Stimulated activated naive CD8-positive, alpha-beta T cell treated with anti-CD3 and anti-CD28 coated beads, Interleukin-15, Interleukin-2, amounts not matched to agents 100 U/mL and 50 U/mL, for 24 hours (primary cell): ENCODE results near the gene CPSF3.

Source experiments
- ATAC-seq: fragments of 150-1000 bp; cut with Tn5 transposase; one replicate; pipeline ENCODE4 v1.10.0; 2021
- DNase-seq: peaks from one replicate; pipeline ENCODE4 v3.0.0; 2021

The CPSF3 gene

GRCh38 chr2:9423100-9423921 lies at the start of gene CPSF3, which contains the start of gene ITGB1BP1:
CPSF3 (plus strand) TSS chr2:9423654; CDS start chr2:9423774, 120 bp downstream.
ITGB1BP1 (minus strand) TSS chr2:9423528; CDS start chr2:9418697, 4,831 bp downstream.
- ATAC-seq (peak; percentile 91), DNase-seq (peak; percentile 99)

DNA sequence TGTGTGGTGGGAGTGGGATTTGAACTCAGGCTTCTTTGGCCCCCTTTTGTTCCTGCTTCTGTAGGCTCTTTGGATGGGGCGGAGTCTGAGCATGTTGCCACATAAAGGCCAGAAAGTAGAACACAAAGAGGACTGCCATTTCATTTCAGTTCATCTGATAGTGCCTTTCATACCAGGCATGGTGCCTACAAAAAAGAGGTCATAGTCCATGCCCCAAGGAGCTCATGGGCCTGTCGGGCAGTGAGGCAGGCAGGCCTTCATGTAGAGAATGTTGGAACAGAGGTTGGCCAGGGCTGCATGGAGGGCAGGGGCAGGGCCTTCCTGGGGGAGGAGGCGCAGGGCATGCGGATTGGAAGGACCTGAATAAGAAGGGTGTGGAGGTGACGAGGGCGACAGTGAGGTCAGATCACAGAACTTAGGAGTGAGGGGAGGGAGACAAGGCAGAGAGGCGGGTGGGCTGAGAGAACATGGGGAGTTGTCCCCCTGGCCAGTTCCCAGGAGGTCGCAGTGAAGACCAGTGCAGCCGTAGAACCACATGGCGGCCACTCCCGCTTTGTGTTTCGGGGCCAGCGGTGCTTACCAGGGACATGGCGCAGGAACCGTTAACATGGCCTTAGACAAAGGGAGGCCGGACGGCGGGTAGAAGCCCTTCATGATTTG lies 49.3 kb upstream of the CPSF3 start:
- DNase-seq (no peak), ATAC-seq (no peak)

DNA sequence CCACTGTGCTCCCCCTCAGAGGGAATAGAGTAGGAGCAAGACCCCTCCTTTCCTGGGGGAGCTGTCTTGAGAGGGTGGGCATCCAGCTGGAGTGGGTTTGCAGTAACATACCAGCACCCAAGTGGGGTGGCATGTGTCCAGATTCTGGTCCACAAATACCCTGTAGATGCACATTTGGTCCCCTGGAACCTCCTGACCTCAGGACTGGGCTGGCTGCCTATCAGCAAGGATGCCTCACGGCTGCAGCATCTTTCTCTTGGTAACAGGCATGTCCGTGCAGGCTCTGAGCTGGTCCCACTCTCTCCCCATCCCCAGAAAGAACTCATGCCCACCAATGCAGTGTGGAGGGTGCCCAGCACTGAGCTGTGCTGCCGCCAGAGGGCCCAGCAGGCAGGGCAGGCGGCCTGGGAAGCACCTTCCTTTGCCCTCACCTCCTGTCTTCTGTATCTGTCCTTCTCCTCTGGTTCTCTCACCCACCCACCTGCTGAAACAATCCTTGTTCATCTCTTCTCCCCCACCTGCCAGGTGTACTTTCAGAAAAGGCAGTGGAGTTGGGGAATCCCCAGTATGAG lies 47.5 kb upstream of the CPSF3 start:
- DNase-seq, result no peak
- ATAC-seq, result no peak

DNA sequence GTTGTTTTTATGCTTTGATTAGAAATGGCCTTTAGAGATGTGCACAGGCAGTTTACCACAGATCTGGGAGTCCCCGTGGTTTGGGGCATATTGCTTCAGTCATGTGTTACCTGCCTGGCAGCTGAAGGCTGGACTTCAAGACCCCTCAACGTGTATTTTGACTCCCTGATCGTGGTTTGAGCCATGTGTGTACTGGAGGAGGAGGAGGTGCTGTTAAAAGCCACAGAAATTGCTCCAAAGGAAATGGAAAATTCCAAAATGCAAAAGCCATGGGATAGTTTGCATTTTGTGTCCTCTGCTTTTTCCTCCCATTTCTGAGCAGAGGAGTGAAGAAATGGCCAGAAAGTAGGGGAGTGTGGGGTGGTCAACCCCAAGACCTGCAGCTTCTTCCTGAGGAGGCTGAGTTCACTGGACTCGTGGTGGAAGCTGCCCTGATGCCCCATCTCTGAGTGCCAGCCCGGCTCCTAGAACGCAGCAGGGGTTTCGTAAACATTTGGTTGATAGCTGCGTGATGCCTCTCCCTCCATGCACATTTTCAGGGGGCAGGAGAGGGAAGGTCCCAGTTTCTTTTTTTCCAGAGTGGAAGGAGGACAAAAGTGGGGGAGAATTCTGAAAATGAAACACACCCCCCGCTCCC lies 45.9 kb upstream of the CPSF3 start:
- DNase-seq, result no peak

DNA sequence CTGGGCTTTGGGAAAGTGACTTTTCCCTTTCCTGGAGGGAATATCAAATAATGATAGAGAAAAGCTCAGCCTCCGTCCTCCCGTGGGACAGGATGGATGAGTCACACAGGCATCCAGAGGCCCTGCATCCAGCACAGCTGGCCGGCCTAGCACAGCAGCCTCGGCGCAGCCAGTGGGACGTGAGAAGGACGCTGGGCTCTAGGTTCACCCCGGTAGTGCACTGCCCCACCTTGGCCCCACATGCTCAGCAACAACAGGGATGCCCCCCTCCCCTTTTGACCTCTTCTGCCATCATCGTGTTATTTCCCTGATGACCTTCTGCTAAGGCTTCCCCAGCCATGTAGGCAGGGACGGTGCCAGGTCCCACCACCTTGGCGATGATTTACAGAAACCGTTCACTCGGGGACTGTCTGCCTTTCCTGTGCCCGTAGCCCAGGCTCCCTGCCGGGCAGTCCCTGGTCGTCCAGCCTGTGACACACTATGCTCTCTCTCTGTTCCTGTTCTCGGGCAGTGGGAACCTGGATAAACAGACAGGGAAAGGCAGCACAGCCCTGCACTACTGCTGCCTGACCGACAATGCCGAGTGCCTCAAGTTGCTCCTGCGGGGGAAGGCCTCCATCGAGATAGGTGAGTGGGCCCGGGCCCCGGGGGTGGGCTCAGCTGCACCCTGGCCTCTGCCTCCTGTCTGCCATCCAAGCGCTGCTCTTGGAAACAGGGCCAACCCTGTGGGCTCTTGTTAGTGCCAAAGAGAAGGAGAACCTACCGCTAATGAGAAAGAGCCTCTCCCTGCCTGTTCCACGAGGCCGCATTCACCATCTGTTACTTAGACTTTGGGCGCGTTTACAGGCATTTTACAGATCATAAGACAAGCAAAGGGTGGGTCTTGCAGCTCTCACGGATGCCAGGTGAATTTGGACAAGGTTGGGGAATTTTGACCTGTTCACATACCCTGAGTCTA lies 44.7 kb upstream of the CPSF3 start:
- DNase-seq, result no peak
- ATAC-seq, result no peak

More for the DNA sequence above, 45.9 kb upstream of the CPSF3 start:
- no peak for ATAC-seq

- no peak for ATAC-seq
These were observed 44.1 kb upstream of the CPSF3 start for GRCh38 chr2:9379391-9379755.

GRCh38 chr2:9380702-9381628 lies 42.5 kb upstream of the CPSF3 start:
- DNase-seq (no peak), ATAC-seq (no peak)

More at GRCh38 chr2:9379391-9379755, 44.1 kb upstream of the CPSF3 start:
- DNase-seq, result no peak

DNA sequence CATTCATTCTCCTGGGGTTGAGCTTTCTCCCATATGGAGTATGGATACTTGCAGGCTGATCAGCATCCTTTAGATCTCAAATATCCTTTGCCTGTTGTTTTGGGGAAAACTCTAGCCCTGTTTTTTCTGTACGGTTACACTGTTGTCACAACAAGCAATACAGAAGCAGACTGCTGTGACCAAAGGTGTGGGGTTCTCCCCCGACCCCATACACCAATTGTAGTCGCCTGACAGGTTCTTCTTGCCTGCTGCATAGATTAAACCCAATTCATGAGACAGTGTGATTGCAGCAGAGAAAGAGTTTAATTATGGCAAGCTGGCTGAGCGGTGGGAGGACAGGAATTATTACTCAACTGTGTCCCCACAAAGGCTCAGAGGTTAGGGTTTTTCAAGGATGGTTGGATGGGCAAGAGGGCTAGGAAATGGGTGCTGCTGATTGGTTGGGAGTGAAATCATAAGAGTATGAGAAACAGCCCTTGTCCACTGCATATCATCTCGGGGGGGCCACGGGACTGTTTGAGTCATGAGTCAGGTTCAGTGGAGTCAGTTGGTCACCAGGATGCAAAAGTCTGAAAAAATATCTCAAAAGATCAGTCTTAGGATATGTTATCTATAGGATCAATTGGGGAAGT lies 40.7 kb upstream of the CPSF3 start:
- DNase-seq, result no peak
- ATAC-seq, result no peak

DNA sequence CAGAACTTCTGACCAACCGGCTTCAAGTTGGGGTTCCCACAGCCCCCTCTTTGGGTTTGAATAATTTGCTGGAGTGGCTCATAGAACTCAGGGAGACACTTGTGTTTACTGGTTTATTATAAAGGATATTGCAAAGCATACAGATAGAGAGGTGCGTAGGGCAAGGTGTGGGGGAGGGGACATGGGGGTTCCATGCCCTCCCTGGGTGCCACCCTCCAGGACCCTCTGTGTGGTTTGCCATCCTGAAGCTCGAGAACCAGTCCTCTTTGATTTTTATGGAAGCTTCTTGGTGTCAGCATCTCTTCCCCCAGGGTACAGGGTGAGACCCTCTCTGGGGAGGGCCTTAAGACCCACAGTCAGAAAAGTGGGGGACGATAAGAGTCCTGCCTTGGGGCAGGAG lies 38.9 kb upstream of the CPSF3 start:
- ATAC-seq, result no peak
- DNase-seq, result no peak

DNA sequence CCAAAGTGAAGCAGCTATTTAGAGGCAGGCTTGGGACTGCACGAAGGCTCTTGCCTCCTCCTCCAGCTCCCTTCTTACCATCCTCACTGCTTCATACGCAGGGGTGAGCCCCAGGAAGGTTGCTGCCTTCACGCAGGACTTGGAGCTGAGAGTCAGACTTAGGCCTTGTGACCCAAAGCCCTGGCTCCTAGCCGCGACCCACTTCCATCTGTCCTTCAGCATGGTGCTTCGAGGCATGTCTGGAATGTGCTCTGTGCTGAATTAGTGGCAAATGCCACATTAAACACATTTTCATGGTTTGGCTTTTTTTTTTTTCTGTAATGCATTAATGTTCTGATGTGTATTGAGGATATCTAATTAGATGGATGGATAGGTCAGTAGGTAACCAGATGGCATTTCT lies 37.6 kb upstream of the CPSF3 start:
- ATAC-seq, result no peak
- DNase-seq, result no peak

DNA sequence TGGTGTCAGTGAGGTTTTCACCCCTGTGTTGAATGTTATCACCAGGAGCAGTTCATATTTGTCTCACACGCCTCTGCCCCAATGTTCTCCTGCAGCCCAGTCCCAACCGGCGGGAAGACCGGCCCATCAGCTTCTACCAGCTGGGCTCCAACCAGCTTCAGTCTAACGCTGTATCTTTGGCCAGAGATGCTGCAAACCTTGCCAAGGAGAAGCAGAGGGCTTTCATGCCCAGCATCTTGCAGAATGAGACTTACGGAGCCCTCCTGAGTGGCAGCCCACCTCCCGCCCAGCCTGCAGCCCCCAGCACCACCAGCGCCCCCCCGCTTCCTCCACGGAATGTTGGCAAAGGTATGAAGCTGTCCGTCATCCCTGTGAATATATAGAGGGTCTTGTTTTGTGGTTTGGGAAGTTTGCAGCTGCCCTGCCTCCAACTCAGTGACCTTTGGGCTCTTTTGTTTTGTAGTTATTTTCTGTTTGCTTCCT lies 35.2 kb upstream of the CPSF3 start:
- DNase-seq (no peak), ATAC-seq (no peak)

GRCh38 chr2:9388950-9389911 lies 34.2 kb upstream of the CPSF3 start:
- DNase-seq (no peak), ATAC-seq (peak; percentile 21)

DNA sequence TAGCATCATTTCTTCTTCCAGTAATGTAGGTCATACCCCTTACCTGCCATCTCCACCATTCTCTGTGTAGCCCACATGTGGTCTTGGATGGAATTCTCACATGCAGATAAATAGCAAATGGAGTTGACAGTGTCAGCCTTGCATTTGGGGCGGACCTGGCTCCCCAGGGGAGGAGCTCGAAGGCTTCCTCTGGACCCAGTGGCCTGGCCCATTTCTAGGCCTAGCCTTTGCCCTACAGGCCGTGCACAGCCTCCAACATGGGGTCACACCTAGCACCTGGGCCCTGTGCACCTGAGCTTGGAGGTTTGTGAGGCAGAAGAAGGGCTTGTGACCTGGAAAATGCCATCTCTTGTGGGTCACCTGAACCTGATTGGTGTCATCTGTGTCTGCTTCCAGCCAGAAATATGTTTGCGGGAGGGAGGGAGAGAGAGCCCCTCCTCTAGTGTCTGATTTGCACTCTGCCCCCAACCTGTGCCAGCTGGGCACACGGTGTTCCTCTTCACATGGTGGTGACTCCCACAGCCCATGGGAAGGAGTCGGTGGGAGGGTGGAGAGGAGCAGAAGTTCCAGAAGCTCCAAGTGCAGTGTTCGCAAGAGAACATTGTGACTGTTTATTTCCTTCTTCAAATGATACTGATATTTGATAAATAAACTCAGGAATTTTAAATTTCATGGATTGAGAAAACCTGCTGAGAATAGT lies 33.2 kb upstream of the CPSF3 start:
- DNase-seq (no peak), ATAC-seq (no peak)

DNA sequence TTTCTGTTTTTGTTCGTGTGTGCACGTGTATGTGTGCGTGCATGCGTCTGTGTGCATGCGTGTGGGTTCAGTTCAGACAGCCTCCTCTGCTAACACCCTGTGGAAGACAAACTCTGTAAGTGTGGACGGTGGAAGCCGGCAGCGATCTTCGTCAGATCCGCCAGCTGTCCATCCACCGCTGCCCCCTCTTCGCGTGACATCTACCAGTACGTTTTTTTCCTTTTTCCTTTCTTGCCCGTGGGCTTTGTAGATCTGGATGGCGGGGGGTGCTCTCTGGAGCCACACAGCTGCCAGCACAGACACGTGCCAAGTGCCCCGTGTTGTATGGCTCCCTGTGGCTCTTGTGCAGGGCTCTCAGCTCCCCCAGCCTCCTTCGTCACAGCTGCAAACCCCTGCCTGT lies 32.5 kb upstream of the CPSF3 start:
- DNase-seq (no peak), ATAC-seq (no peak)

- ATAC-seq, result no peak
- DNase-seq, result no peak
These were observed 31.3 kb upstream of the CPSF3 start for GRCh38 chr2:9391961-9392720.

GRCh38 chr2:9392898-9393765 lies 30.3 kb upstream of the CPSF3 start:
- DNase-seq, result no peak
- no peak for ATAC-seq
